ENCODE results near the gene ARMC5. TPM values are rescaled to one million over a fixed set of nuclear protein-coding genes. Genes with fewer than 3 reads are reported as not detected.

Gene ARMC5
- total RNA-seq, result 10 to 100 TPM in 6 of 9 donors, 1 to 10 TPM in 3; 5.2 to 20.3 (median 11.7) TPM
- polyA plus RNA-seq, result 10 to 100 TPM in 2 of 3 donors, 1 to 10 TPM in 1; 2.9 to 37.9 (median 24.5) TPM
- long read RNA-seq, donor 1, transcript ARMC5-201 (6 exons, 3,612 nt), result major isoform, 6 of 8 reads
- long read RNA-seq, donor 1, partial matches to known transcripts, result 0 of 8 reads
- long read RNA-seq, donor 1, other reads (novel, unspliced or antisense), result 0 of 8 reads
- long read RNA-seq, donor 2, partial matches to known transcripts, result 0 of 3 reads
- long read RNA-seq, donor 2, other reads (novel, unspliced or antisense), result 0 of 3 reads
- long read RNA-seq, donor 3, result 0 reads
- long read RNA-seq, donor 4, partial matches to known transcripts, result 2 of 3 reads
- long read RNA-seq, donor 4, other reads (novel, unspliced or antisense), result 0 of 3 reads
- long read RNA-seq, donor 5, transcript ARMC5-201 (6 exons, 3,612 nt), result major isoform, 28 of 39 reads
- long read RNA-seq, donor 5, partial matches to known transcripts, result 6 of 39 reads
- long read RNA-seq, donor 5, other reads (novel, unspliced or antisense), result 3 of 39 reads
- long read RNA-seq, donor 6, partial matches to known transcripts, result 0 of 1 reads
- long read RNA-seq, donor 6, other reads (novel, unspliced or antisense), result 0 of 1 reads
- long read RNA-seq, donor 7, partial matches to known transcripts, result 0 of 1 reads
- long read RNA-seq, donor 7, other reads (novel, unspliced or antisense), result 0 of 1 reads
- long read RNA-seq, donor 8, full-length matches to known transcripts, result 10 of 10 reads
- long read RNA-seq, donor 8, partial matches to known transcripts, result 0 of 10 reads
- long read RNA-seq, donor 8, other reads (novel, unspliced or antisense), result 0 of 10 reads
- long read RNA-seq, donor 9, partial matches to known transcripts, result 0 of 3 reads
- long read RNA-seq, donor 9, other reads (novel, unspliced or antisense), result 0 of 3 reads
- long read RNA-seq, donor 10, partial matches to known transcripts, result 0 of 4 reads
- long read RNA-seq, donor 10, other reads (novel, unspliced or antisense), result 0 of 4 reads

GRCh38 chr16:31458844-31459686 is at the start of gene ARMC5:
ARMC5 (plus strand) TSS chr16:31459501; CDS start chr16:31459525, 24 bp downstream.
- peak within 1 kb of the TSS; percentile 96 to 100 (median 99) for H3K27ac ChIP-seq
- DNase-seq, result peak; percentile 97 to 99 (median 98)
- peak within 1 kb of the TSS; percentile 12 to 90 (median 64) for H3K4me3 ChIP-seq
- peak; percentile 19 to 61 (median 44) for TF ChIP-seq CTCF (IDR thresholded peaks at IDR 0.05)
- TF ChIP-seq POLR2A (IDR thresholded peaks at IDR 0.05), result peak; percentile 70 to 81
- no peaks in the 10 kb centered on the region for H3K27me3 ChIP-seq
- peaks cover 0 to 23% of the 10 kb centered on the region in 2 donors for H3K36me3 ChIP-seq (replicated peaks in 1 of 2)
- WGBS, 4 donors, result 0 to 1% (median 0%) methylated on average over 6 to 91 of the region's 91 CpGs
- intact Hi-C loops (cut with DNase I), result no loop called here
- H3K9me3 ChIP-seq (replicated peaks in 1 of 3), result no peaks in the 10 kb centered on the region
- peaks cover 29 to 49% of the 10 kb centered on the region in 2 donors for H3K4me1 ChIP-seq (replicated peaks in 1 of 2)

- intact Hi-C loops (cut with DNase I), result no loop called here
- Histone ChIP-seq H3K27ac (no peak overlapping the region), H3K27me3 (no peaks in the 10 kb centered on the region), H3K4me3 (no peak overlapping the region), H3K36me3 (replicated peaks in 1 of 2) (no peaks in the 10 kb centered on the region), H3K4me1 (replicated peaks in 1 of 2) (no peaks in the 10 kb centered on the region), H3K9me3 (replicated peaks in 1 of 3) (no peaks in the 10 kb centered on the region)
- DNase-seq, result no peak
- 81 to 84% (median 83%) methylated on average over 9 of the region's 9 CpGs for WGBS, 4 donors
- no peak for TF ChIP-seq CTCF (IDR thresholded peaks at IDR 0.05)
- TF ChIP-seq POLR2A (IDR thresholded peaks at IDR 0.05), result no peak
These were observed 49.2 kb upstream of the ARMC5 start for GRCh38 chr16:31410082-31410481.

- no peaks in the 10 kb centered on the region for H3K4me1 ChIP-seq (replicated peaks in 1 of 2)
- no peaks in the 10 kb centered on the region for H3K27me3 ChIP-seq
- H3K27ac ChIP-seq, result no peak overlapping the region
- TF ChIP-seq POLR2A (IDR thresholded peaks at IDR 0.05) (no peak), CTCF (IDR thresholded peaks at IDR 0.05) (no peak)
- H3K36me3 ChIP-seq (replicated peaks in 1 of 2), result no peaks in the 10 kb centered on the region
- no peaks in the 10 kb centered on the region for H3K9me3 ChIP-seq (replicated peaks in 1 of 3)
- DNase-seq, result no peak
- WGBS, 4 donors, result 61 to 83% (median 78%) methylated on average over 13 to 22 of the region's 22 CpGs
- intact Hi-C loops (cut with DNase I), result no loop called here
- H3K4me3 ChIP-seq, result no peak overlapping the region
These were observed 48.1 kb upstream of the ARMC5 start for GRCh38 chr16:31411024-31411844.

All from adrenal gland (tissue), 19 donors.